Endometrial microvascular endothelial cells (primary cell): ENCODE results near the gene HNRNPDL. TPM values are rescaled to one million over a fixed set of nuclear protein-coding genes. Genes with fewer than 3 reads are reported as not detected.
"Not testable (repeated sequence)": the region's sequence is repeated elsewhere in the genome, so short reads cannot be mapped to it uniquely, and the experiment has no call there.

ENCODE experiments used
- in situ Hi-C: cut with HindIII; loops from 2 replicates; pipeline ENCODE4 v1.10.0; 2017; ENCODE audit warnings: low sequenced_read_pairs, low pct_unique_long_range_greater_than_20kb; ENCODE audit errors: inconsistent ontology term
- total RNA-seq: library from RNA; depleted of rRNA; stranded (reverse); fragments of >200 nt; gene quantifications from one replicate; pipeline ENCODE4 v1.2.3, GENCODE V29; 2015; ENCODE audit errors: inconsistent ontology term

HNRNPDL gene
- total RNA-seq, 1 donor from 2014 or later, result 163 TPM

DNA sequence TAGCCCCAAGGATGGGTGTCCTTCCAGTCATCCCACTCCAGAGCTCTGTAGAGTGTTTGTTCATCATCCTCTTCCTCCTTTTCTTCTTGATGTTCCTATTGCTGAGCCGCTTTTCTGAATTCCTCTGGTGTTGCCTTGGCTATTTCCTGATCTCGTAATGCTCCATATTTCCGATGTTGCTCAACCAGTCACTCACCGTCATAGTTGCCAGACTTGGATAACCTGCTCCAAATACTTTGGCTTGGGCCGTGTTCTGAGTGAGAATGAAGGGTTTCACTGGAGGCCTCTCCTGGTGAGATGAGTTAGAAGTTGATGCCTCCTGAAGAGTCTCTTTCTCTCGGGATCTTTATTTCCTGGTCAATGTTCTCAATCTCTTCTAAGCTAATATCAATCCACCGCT is 28.7 kb downstream of the HNRNPDL start:
- in situ Hi-C loops, result no loop called here

DNA sequence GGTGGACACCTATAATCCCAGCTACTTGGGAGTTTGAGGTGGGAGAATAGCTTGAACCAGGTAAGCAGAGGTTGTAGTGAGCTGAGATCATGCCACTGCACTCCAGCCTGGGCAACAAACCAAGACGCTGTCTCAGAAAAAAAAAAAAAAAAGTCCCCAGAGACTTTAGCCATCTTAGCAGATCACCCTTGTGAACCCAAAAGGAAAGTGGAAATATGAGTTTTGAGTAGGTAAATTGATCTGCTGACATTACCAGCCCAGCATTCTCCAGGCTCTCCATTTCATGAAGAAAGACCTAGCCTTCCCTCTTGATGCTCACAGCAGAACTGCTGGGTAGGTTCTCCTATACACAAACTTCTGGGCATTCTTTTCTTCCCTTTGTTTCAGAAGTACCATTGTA is 32.0 kb downstream of the HNRNPDL start:
- in situ Hi-C loops, result no loop called here

DNA sequence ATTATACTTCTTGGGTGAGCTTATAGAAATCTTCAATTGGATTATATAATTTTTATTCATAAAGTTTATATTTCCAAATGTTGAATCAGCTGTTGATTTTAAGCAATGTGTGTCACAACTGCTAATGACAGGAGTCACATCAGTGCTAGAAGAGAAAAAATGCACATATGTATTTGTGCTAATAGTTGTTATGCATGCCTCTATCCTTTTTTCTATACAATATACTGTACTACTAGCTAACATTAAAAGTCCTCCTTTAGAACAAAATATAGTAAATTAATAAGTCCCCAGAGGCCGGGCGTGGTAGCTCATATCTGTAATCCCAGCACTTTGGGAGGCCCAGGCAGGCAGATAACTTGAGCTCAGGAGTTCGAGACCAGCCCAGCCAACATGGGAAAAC is 32.7 kb downstream of the HNRNPDL start:
- in situ Hi-C loops, result no loop called here

DNA sequence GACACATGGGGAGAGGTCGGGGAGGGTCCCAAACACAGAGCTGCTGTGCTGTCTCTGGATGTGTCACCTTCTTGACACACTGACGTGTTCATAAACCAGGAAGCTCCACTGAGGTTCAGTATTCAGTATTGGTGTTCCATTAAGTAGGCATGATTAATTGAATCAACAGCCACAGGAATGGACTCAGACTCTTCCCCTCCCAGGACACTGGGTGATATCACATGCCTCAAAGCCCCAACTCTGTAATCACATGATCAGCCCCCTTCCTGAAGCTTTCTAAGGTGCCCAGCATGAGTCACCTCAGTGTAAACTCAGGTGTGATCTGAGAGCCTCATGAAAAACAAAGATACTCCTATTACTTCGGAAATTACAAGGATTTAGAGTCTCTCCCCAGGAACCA is 35.4 kb downstream of the HNRNPDL start:
- in situ Hi-C loops, result no loop called here

DNA sequence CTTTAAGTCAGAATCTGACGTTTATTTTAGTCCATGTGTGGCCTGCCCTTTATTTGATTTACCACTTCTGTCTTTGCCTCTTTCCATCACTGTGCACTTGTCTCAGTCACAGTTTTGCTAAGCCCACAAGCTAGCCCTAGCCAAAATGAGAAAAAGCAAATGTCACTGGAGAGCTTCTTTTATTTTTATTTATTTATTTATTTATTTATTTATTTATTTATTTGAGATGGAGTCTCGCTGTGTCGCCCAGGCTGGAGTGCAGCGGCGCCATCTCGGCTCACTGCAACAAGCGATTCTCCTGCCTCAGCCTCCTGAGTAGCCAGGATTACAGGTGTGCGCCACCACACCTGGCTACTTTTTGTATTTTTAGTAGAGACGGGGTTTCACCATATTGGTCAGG is 40.2 kb downstream of the HNRNPDL start:
- in situ Hi-C loops, result not testable (repeated sequence)

DNA sequence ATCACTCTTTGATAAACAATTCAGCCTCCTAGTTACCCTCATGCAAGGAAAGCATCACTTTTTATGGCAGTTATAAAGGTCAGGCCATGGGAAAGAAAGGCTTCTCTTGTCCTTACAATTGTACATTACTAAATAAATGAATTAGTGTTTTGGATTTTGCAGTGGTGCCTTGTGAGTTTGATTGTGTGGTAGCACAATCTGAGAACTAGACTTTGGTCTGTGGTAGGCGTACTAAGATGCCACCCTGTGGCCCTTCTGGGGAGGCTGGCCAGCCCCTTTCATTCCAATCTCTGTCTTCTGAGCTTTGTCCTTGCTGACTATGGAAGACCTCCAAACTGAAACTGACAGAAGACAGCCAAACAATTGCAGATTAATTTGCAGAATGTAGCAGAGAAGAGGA is 41.9 kb downstream of the HNRNPDL start:
- in situ Hi-C loops, result no loop called here

DNA sequence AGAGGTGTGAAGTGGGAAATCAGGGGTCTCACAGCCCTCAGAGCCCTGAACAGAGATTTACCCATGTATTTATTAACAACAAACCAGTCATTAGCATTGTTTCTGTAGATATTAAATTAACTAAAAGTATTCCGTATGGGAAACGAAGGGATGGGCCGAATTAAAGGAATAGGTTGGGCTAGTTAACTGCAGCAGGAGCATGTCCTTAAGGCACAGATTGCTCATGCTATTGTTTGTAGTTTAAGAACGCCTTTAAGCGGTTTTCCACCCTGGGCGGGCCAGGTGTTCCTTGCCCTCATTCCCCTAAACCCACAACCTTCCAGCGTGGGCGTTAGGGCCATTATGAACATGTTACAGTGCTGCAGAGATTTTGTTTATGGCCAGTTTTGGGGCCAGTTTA is 44.0 kb downstream of the HNRNPDL start:
- in situ Hi-C loops, result not testable (repeated sequence)

DNA sequence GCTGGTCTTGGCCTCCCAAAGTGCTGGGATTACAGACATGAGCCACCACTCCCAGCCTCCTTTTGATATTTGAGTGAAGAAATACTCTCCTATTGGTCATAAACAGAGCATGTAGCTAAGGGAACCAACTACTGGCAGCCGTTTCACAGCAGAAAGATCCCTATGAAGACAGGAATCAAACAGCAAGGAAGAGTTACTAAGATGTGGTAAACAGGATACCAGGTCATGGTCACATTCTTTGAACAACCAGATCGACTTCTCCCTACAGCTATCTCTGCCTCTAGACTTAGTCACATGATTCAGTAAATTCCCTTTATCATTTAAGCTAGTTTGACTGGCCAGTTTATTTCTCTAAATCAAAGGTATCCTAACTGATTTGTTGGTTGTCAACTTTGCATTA is 47.5 kb downstream of the HNRNPDL start:
- in situ Hi-C loops, result no loop called here

DNA sequence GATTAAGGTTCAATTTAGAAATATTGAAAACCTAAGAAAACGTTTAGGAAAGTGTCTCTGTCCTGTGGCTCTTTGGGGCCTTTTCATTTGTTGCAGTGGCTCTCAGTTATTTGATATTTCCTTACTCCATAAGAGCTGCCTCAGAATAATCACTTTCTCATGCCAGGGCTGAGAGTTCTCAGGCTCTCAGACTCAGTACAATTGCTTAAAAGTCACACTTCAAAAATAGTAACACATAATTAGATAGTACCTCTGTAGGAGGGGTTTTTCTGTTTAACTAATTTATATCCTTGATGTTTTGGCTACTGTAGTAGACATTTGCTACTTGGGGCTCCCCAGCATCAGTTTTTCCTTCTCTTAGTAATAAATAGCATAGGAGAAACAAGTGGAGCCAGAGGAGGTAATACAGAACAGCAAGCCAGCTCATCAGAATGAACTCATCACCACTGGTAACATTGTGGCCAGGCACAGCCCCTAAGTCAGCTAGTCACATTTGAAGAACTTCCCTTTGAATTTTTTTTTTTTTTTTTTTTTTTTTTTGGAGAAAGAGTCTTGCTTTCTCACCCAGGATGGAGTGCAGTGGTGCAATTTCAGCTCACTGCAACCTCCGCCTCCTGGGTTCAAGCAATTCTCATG is 48.5 kb downstream of the HNRNPDL start:
- in situ Hi-C loops, result no loop called here

DNA sequence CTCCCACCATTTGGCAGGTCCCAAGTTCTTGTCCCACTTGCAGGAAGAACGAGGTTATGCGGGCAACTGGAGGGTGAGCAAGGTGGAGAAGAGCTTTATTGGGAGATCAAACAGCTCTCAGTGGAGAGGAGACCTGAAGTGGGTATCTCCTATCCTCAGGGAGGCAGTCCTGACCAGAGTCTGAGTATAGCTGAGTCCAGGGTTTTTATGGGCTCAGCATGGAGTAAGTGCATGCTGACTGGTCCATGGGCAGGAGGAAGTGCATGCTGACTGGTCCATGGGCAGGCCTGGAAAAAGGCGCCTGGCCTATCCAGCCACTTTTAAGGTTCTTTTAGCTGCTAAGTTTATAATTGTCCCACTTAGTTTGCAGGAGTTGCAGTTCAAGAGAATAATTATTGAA is 49.0 kb downstream of the HNRNPDL start:
- in situ Hi-C loops, result no loop called here

DNA sequence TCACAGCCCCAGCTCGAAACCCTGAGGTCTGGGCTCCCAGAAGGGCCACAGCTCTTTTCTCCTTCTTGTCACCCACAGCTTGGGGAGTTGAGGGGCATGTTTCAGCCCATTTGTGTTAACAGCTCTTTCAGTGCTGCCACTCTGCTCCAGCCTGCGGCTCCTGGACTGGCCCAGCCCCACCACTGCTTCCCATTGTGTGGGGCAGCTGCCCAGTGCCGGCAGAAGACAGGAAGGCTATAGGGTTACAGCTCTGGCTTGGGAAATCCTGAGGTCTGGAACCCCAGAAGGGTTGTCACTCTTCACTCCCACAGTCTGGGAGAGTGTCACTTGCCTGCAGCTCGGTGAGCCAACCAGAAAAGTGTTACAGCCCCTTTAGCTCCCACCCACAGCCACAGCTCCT is 49.4 kb downstream of the HNRNPDL start:
- in situ Hi-C loops, result no loop called here

DNA sequence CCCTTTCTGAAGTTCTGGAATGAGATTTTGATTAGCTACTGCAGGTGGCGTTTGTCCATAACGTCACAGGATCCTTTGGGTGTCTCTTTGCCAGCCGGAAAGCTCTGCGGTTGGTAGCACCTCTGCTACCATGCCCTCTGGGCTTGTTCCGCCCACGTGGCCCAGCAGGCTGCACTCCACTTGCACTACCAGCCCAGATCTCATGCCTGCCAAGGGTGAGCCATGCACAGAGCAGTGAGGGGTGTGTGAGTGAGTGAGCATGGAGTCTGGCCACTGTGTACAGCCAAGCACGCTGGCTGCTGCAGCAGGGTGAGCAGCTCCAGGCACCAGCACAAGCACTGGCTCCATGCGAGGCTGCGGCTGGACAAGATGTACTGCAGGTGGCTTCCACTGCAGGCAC is 49.9 kb downstream of the HNRNPDL start:
- in situ Hi-C loops, result no loop called here

DNA sequence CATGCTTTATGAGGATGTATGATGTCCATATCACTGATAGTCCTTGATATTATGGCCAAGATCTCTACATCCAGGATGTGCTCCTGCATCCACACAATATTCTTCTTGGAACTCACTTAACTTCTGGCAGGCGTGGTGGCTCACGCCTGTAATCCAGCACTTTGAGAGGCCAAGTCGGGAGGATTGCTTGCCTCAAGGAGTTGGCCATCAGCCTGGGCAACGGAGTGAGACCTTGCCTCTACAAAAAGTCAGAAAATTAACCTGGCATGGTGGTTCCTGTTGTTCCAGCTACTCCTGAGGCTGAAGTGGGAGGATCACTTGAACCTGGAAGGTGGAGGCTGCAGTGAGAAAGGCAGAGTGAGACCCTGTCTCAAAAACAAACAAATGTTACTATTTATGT is 54.2 kb downstream of the HNRNPDL start:
- in situ Hi-C loops, result no loop called here

DNA sequence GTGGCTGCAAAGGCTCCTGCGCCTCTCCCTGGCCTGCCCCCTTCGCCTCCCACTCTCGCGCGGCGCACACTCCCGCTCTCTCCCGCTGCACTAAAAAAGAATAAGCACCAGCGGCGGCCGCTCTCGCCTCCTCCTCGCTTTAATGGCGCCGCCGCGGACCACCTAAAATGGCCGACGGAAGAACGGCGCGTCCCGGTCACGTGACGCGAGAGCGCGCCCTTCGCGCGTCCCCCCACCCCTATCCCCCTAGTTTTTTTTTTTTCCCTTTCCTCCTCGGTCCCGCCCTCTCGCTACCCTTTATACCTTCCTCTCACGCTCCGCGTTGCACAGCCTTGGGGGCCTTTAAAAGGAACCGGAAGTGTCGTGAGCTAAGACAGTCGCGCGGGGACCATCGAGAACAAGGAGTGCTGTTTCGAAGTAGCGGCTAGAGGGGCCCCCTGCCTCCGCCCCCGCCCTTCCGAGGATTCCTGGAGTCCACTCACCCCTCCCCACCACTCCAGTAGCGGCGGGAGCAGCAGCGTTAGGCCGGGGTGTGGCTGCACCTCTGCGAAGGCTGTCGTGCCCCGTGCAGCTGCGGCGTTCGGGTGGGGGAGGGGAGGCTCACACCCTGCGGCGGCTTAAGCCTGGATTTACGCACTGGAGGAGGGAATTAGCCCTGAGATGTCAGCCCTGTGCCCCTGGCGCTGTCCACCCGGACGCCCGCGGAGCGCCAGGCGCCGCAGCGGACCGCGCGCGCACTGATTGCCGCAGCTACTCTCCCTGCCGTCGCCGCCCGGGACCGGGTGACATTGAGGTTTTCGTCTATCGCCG is 56.2 kb downstream of the HNRNPDL start, which contains the start of gene HNRNPD:
Gene HNRNPD (minus strand): TSS at position 176 of the 810 bp plus-strand sequence. CDS start 313 bp downstream, outside the sequence.
- in situ Hi-C loops, result no loop called here

DNA sequence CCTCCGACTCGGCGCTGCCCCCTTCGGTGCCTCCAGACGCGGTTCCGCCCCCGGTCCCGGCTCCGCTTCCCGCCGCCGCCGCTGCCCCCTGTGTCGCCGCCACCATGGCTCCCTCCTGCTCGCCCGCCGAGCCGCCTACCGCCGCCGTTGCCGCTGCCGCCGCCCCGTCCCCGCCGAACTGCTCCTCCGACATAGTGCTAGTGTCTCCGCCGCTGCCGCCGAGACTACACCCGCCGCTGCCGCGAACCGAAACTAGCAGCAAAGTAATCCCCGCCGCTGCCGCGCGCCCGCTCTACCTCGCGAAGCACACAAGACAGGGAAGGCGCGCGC is 56.8 kb downstream of the HNRNPDL start:
- in situ Hi-C loops, result no loop called here

Other genes starting within 250 kb of the HNRNPDL start
- gene HNRNPD, start 56.5 kb downstream of the HNRNPDL start, total RNA-seq, result 103 TPM
- gene ENOPH1, start 128 bp upstream of the HNRNPDL start, total RNA-seq, result 46.0 TPM
- gene TMEM150C, start 131.5 kb upstream of the HNRNPDL start, total RNA-seq, result 0.93 TPM